ENCODE data around the gene PLXNA2. TPM values are rescaled to one million over a fixed set of nuclear protein-coding genes. Genes with fewer than 3 reads are reported as not detected.

Gene PLXNA2
- total RNA-seq, 1 donor from 2014 or later, result 14.1 TPM

- H3K9me3 ChIP-seq (ENCODE audit: control insufficient read depth in 3 of 3, low read length in 3 of 3), result no peaks in the 10 kb centered on the region
- H3K27me3 ChIP-seq (ENCODE audit: control insufficient read depth in 3 of 3, insufficient read depth in 3 of 3, low read length in 3 of 3), result peaks cover 3 to 4% (median 4%) of the 10 kb centered on the region in 3 donors
- no peak overlapping the region for H3K27ac ChIP-seq (ENCODE audit: low read depth, low read length)
- H3K4me1 ChIP-seq (ENCODE audit: control insufficient read depth in 3 of 3, insufficient read depth in 3 of 3, low read length in 3 of 3), result no peaks in the 10 kb centered on the region
- no peak overlapping the region for H3K9ac ChIP-seq (ENCODE audit: low read depth in 1 of 3, low read length in 3 of 3)
- no peaks in the 10 kb centered on the region for H3K36me3 ChIP-seq (ENCODE audit: control insufficient read depth in 3 of 3, insufficient read depth in 3 of 3, low read length in 3 of 3)
- H3K4me3 ChIP-seq (ENCODE audit: low read length in 3 of 3), result no peak overlapping the region
Observed at GRCh38 chr1:207988326-207989165, 255.6 kb downstream of the PLXNA2 start.

- Histone ChIP-seq H3K36me3 (ENCODE audit: control insufficient read depth in 3 of 3, insufficient read depth in 3 of 3, low read length in 3 of 3) (no peaks in the 10 kb centered on the region), H3K9ac (ENCODE audit: low read depth in 1 of 3, low read length in 3 of 3) (no peak overlapping the region), H3K4me3 (ENCODE audit: low read length in 3 of 3) (no peak overlapping the region), H3K9me3 (ENCODE audit: control insufficient read depth in 3 of 3, low read length in 3 of 3) (no peaks in the 10 kb centered on the region), H3K27me3 (ENCODE audit: control insufficient read depth in 3 of 3, insufficient read depth in 3 of 3, low read length in 3 of 3) (peaks cover 3 to 4% (median 4%) of the 10 kb centered on the region in 3 donors), H3K4me1 (ENCODE audit: control insufficient read depth in 3 of 3, insufficient read depth in 3 of 3, low read length in 3 of 3) (no peaks in the 10 kb centered on the region), H3K27ac (ENCODE audit: low read depth, low read length) (no peak overlapping the region)
Observed at GRCh38 chr1:207987164-207987563, 257.0 kb downstream of the PLXNA2 start.

GRCh38 chr1:207985996-207986395 is 258.2 kb downstream of the PLXNA2 start:
- Histone ChIP-seq H3K36me3 (ENCODE audit: control insufficient read depth in 3 of 3, insufficient read depth in 3 of 3, low read length in 3 of 3) (no peaks in the 10 kb centered on the region), H3K27ac (ENCODE audit: low read depth, low read length) (no peak overlapping the region), H3K9ac (ENCODE audit: low read depth in 1 of 3, low read length in 3 of 3) (no peak overlapping the region), H3K27me3 (ENCODE audit: control insufficient read depth in 3 of 3, insufficient read depth in 3 of 3, low read length in 3 of 3) (peaks cover 0 to 4% (median 0%) of the 10 kb centered on the region in 3 donors), H3K4me3 (ENCODE audit: low read length in 3 of 3) (no peak overlapping the region), H3K9me3 (ENCODE audit: control insufficient read depth in 3 of 3, low read length in 3 of 3) (no peaks in the 10 kb centered on the region), H3K4me1 (ENCODE audit: control insufficient read depth in 3 of 3, insufficient read depth in 3 of 3, low read length in 3 of 3) (no peaks in the 10 kb centered on the region)

DNA sequence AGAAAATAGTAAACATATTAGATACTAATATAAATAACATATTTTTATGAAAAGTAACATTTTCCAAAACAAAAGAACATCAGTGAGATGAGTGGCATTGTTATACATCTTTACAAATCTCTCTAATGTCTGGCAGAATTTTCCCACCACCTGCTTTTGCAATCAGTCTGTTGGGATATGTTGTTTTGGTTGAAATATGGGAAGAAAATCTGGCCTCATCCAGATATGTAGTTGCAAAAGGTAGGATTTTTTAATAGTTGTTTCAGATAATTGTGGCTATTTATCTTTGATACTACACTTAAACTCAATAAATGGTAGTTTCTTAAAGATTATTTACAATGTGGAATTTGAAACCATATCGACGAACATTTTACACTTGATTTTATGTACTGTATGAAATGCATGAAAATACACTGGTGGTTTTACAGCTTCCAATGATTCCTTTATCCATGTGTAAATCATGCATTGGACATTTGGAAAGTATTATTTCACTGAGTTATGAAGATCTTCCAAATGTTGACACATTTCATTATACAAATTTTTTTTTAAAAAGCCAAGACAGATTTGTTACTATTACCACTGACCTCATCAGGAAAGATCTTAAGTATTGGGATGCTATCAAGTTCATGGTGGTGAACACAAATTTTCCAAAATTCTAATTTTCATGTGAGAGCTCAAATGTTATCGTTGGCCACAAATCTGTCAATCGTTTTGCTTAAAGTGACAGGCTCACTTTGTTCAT is 259.2 kb downstream of the PLXNA2 start:
- Histone ChIP-seq H3K4me1 (ENCODE audit: control insufficient read depth in 3 of 3, insufficient read depth in 3 of 3, low read length in 3 of 3) (no peaks in the 10 kb centered on the region), H3K9me3 (ENCODE audit: control insufficient read depth in 3 of 3, low read length in 3 of 3) (no peaks in the 10 kb centered on the region), H3K4me3 (ENCODE audit: low read length in 3 of 3) (no peak overlapping the region), H3K9ac (ENCODE audit: low read depth in 1 of 3, low read length in 3 of 3) (no peak overlapping the region), H3K36me3 (ENCODE audit: control insufficient read depth in 3 of 3, insufficient read depth in 3 of 3, low read length in 3 of 3) (no peaks in the 10 kb centered on the region), H3K27ac (ENCODE audit: low read depth, low read length) (no peak overlapping the region), H3K27me3 (ENCODE audit: control insufficient read depth in 3 of 3, insufficient read depth in 3 of 3, low read length in 3 of 3) (no peaks in the 10 kb centered on the region)

DNA sequence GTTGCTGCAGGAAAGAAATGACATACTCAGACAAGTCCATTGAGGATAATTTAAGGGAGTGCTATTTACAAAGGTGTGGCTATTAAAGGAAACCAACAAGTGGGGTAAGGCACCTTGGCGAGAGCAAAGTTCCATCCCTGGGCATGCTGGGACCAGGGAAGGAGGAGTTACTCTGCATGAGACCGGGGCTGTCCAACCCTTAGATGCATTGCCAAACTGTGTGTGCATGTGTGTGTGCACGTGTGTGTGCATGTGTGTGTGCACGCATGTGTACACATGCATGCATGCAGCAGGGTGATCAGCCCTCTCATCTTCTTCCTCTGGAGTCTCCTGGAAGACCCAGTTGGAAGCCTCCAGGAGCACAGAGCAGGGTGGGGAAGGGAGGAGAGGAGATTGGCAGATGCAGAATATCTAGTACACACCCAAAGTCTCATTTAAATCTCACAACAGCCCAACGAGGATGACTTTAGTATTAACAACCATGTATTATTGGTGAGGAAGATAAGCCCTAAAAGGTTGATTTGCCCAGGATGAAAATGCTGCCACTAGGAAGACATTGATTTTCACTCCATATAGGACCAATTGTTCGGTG is 261.0 kb downstream of the PLXNA2 start:
- Histone ChIP-seq H3K27ac (ENCODE audit: low read depth, low read length) (no peak overlapping the region), H3K4me3 (ENCODE audit: low read length in 3 of 3) (no peak overlapping the region), H3K9me3 (ENCODE audit: control insufficient read depth in 3 of 3, low read length in 3 of 3) (no peaks in the 10 kb centered on the region), H3K27me3 (ENCODE audit: control insufficient read depth in 3 of 3, insufficient read depth in 3 of 3, low read length in 3 of 3) (no peaks in the 10 kb centered on the region), H3K4me1 (ENCODE audit: control insufficient read depth in 3 of 3, insufficient read depth in 3 of 3, low read length in 3 of 3) (no peaks in the 10 kb centered on the region), H3K9ac (ENCODE audit: low read depth in 1 of 3, low read length in 3 of 3) (no peak overlapping the region), H3K36me3 (ENCODE audit: control insufficient read depth in 3 of 3, insufficient read depth in 3 of 3, low read length in 3 of 3) (no peaks in the 10 kb centered on the region)

DNA sequence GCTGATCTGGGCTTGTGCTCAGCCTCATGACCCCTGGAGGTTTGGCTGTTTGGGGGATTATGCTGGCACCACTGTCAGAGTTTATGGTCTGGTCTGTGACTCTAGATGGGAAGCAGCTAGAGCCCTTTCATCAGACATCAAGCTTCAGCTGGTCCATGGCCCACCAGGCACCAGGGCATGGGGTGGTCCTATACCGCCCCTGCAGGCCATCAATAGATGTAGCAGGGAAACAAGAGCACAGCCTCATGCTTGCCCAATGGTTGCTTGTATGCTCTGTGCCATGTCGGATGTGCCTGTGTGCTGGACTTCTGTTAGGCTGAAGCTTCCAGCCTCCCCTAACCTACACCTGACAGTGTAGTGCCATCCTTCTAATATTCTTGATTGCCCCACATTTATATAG is 262.2 kb downstream of the PLXNA2 start:
- Histone ChIP-seq H3K4me3 (ENCODE audit: low read length in 3 of 3) (no peak overlapping the region), H3K9me3 (ENCODE audit: control insufficient read depth in 3 of 3, low read length in 3 of 3) (no peaks in the 10 kb centered on the region), H3K27ac (ENCODE audit: low read depth, low read length) (no peak overlapping the region), H3K4me1 (ENCODE audit: control insufficient read depth in 3 of 3, insufficient read depth in 3 of 3, low read length in 3 of 3) (no peaks in the 10 kb centered on the region), H3K9ac (ENCODE audit: low read depth in 1 of 3, low read length in 3 of 3) (no peak overlapping the region), H3K27me3 (ENCODE audit: control insufficient read depth in 3 of 3, insufficient read depth in 3 of 3, low read length in 3 of 3) (no peaks in the 10 kb centered on the region), H3K36me3 (ENCODE audit: control insufficient read depth in 3 of 3, insufficient read depth in 3 of 3, low read length in 3 of 3) (no peaks in the 10 kb centered on the region)

DNA sequence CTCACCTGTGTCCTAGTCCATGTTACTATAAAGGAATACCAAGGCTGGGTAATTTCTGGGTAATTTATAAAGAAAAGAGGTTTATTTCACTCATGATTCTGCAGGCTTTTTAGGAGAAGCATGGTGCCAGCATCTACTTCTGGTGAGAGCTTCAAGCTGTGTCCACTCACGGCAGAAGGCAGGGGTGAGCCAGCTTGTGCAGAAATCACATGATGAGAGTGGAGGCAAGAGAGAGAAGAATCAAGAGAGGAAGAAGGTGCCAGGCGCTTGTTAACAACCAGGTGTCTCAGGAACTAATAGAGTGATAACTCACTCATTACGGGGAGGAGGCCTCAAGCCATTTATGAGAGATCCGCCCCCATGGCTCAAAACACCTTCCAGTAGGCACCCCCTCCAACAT is 265.7 kb downstream of the PLXNA2 start:
- no peaks in the 10 kb centered on the region for H3K9me3 ChIP-seq (ENCODE audit: control insufficient read depth in 3 of 3, low read length in 3 of 3)

DNA sequence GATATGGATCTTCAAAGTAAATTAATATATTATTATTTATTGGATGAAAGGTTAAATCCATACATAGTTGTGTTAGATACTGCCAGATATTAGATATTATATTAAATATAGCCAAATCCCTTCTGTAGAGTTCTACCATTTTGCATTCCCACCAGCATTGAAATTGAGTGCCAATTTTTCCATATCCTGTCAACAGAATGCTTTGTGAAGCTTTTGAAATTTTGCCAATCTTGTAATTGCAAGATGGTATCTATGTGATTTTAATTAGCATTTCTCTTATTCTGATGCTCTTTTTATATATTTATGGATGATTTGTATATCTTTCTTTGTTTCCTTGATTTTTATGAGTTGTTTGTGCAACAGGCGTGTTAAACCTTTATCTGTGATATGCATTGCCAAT is 266.3 kb downstream of the PLXNA2 start:
- H3K36me3 ChIP-seq (ENCODE audit: control insufficient read depth in 3 of 3, insufficient read depth in 3 of 3, low read length in 3 of 3), result no peaks in the 10 kb centered on the region
- H3K9ac ChIP-seq (ENCODE audit: low read depth in 1 of 3, low read length in 3 of 3), result no peak overlapping the region
- no peaks in the 10 kb centered on the region for H3K4me1 ChIP-seq (ENCODE audit: control insufficient read depth in 3 of 3, insufficient read depth in 3 of 3, low read length in 3 of 3)
- H3K4me3 ChIP-seq (ENCODE audit: low read length in 3 of 3), result no peak overlapping the region
- H3K27ac ChIP-seq (ENCODE audit: low read depth, low read length), result no peak overlapping the region
- H3K27me3 ChIP-seq (ENCODE audit: control insufficient read depth in 3 of 3, insufficient read depth in 3 of 3, low read length in 3 of 3), result no peaks in the 10 kb centered on the region
- H3K9me3 ChIP-seq (ENCODE audit: control insufficient read depth in 3 of 3, low read length in 3 of 3), result no peaks in the 10 kb centered on the region

More for the DNA sequence above, 265.7 kb downstream of the PLXNA2 start:
- Histone ChIP-seq H3K27ac (ENCODE audit: low read depth, low read length) (no peak overlapping the region), H3K27me3 (ENCODE audit: control insufficient read depth in 3 of 3, insufficient read depth in 3 of 3, low read length in 3 of 3) (no peaks in the 10 kb centered on the region), H3K9ac (ENCODE audit: low read depth in 1 of 3, low read length in 3 of 3) (no peak overlapping the region), H3K36me3 (ENCODE audit: control insufficient read depth in 3 of 3, insufficient read depth in 3 of 3, low read length in 3 of 3) (no peaks in the 10 kb centered on the region), H3K4me1 (ENCODE audit: control insufficient read depth in 3 of 3, insufficient read depth in 3 of 3, low read length in 3 of 3) (no peaks in the 10 kb centered on the region), H3K4me3 (ENCODE audit: low read length in 3 of 3) (no peak overlapping the region)

DNA sequence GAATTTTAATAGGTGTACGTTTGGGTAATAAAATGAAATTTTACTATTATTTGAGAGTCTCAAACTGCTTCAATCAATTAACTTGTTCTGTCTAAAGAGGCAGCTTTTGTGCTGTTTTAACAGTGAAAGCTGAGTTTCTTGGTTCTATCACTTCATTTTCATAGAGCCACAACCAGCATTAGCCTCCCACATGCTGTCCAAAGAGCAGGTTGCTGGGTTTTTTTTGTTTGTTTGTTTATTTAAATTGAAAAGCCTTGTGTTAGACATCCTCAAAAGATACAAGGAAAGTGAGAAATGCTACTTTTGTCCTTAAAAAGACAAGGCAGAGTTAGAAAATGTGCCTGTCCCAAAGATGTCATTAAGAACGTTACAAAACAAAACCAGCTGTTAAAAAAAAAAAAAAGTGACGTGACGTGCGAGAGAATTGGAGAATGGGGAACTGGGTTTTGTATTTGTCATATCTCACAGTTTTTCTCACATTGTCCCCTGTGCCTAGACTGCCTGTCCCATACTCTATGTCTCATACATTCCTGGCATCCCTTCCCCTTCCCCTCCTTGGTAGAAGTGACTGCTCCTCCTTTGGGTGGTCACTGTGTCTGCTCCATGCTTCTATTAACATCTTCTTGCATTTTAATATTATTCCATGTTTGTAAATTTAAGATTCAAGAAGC is 270.2 kb downstream of the PLXNA2 start:
- Histone ChIP-seq H3K9ac (ENCODE audit: low read depth in 1 of 3, low read length in 3 of 3) (no peak overlapping the region), H3K4me3 (ENCODE audit: low read length in 3 of 3) (no peak overlapping the region), H3K4me1 (ENCODE audit: control insufficient read depth in 3 of 3, insufficient read depth in 3 of 3, low read length in 3 of 3) (no peaks in the 10 kb centered on the region), H3K9me3 (ENCODE audit: control insufficient read depth in 3 of 3, low read length in 3 of 3) (no peaks in the 10 kb centered on the region), H3K27me3 (ENCODE audit: control insufficient read depth in 3 of 3, insufficient read depth in 3 of 3, low read length in 3 of 3) (no peaks in the 10 kb centered on the region), H3K36me3 (ENCODE audit: control insufficient read depth in 3 of 3, insufficient read depth in 3 of 3, low read length in 3 of 3) (no peaks in the 10 kb centered on the region), H3K27ac (ENCODE audit: low read depth, low read length) (no peak overlapping the region)

All from skeletal muscle tissue (tissue), 4 donors.